Fibroblast of mammary gland (primary cell): ENCODE data around the gene CARNS1.

Experiments
- DNase-seq: peaks from one replicate; pipeline ENCODE4 v3.0.0-alpha.2; 2010; ENCODE audit warnings: low read depth
- H3K4me3 ChIP-seq: 2 replicates; pipeline ENCODE4 v1.5.1; 2011; ENCODE audit warnings: low read depth, mild to moderate bottlenecking, low read length, moderate library complexity; ENCODE audit not compliant: control insufficient read depth
- CTCF ChIP-seq: conservative IDR thresholded peaks from 2 replicates; pipeline ENCODE4 v1.5.1; 2011; ENCODE audit warnings: low read depth, low read length, inconsistent platforms; ENCODE audit not compliant: control insufficient read depth, insufficient read depth

CARNS1 gene

GRCh38 chr11:67470337-67471002 is 55.0 kb downstream of the CARNS1 start:
- DNase-seq = no peak
- H3K4me3 ChIP-seq = no peak overlapping the region
- TF ChIP-seq CTCF = no peak

DNA sequence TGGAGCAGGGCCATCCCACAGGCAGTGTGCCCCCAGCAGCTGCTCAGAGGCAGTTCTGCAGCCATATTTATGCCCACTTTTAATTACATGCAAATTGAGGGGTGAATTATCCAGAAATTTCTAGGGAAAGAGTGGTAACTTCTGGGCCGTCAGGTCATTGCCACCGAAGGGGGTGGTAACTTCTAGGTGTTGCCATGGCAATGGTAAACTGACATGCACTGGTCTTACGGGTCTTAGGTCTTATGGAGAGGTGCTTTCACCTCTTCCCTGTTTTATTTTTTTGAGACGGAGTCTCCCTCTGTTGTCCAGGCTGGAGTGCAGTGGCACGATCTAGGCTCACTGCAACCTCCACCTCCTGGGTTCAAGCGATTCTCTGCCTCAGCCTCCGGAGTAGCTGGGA is 57.4 kb downstream of the CARNS1 start:
- DNase-seq = no peak
- no peak overlapping the region for H3K4me3 ChIP-seq
- TF ChIP-seq CTCF = no peak
